HG03045 (cell line): ENCODE results near the gene MYBBP1A.

ENCODE experiments used
- ATAC-seq: cut with Tn5 transposase; IDR thresholded peaks from one replicate; pipeline ENCODE4 v1.9.1; 2021; ENCODE audit warnings: mild to moderate bottlenecking, moderate library complexity; ENCODE audit not compliant: unreplicated experiment

MYBBP1A gene

DNA sequence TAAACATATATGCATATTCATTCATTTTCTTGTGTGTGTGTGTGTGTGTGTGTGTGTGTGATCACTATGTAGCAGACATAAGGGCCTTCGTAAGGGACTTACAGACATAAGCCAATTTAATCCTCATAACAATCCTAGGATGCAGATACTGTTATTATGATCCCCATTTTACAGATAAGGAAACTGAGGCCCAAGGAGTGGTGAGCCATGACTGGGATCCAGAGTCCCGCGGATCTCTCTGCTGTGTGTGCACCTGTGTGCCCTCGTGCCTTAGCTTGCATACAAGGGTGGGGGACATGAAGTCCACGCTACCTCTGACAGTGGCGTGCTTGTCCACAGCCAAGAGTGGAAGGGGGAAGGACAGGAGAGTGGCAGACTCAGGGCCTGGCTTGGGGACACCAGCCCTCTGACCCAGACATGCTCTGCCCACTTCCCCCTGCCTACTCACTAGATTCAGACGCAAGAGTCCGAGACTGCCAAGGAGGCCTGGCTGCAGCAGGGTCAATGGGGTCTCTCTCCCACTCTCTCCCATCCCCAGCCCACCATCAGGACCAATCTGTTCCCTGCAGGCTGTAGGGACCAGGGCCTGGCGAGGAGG is 19.4 kb upstream of the MYBBP1A start:
- ATAC-seq: no peak

DNA sequence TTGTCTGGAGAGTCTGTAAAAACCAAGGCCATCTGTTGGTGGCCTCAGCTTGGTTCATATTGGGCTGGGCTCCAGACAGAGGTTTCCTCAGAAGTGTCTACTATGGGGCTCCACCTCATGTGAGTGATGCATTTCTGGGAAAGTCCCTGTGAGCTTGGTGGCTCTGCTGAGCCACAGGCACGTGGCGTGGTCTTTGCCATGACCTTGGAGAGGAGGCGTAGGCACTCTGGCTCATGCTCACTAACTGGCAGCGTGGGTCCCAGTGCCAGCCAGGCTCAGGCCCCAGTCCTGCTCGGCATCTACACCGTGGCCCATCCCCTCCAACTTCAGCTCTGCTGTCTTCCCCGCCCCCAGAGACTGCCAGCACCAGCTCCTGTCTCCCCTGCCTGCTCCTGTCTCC is 18.5 kb upstream of the MYBBP1A start:
- no peak for ATAC-seq

DNA sequence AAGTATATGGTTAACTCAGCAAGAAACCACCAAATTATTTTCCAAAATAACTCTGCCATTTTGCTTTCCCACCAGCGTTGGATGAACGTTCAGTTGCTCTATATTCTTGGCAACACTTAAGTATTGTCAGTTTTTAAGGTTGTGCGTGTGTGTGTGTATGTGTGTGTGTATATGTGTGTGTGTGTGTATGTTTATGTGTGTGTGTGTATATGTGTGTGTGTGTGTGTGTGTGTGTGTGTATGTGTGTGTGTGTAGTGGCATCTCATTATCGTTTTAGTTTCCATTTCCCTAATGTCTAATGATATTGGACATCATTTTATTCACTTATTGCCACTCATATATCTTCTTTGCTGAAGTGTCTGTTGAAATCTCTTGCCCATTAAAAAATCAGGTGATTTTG is 17.9 kb upstream of the MYBBP1A start:
- no peak for ATAC-seq

DNA sequence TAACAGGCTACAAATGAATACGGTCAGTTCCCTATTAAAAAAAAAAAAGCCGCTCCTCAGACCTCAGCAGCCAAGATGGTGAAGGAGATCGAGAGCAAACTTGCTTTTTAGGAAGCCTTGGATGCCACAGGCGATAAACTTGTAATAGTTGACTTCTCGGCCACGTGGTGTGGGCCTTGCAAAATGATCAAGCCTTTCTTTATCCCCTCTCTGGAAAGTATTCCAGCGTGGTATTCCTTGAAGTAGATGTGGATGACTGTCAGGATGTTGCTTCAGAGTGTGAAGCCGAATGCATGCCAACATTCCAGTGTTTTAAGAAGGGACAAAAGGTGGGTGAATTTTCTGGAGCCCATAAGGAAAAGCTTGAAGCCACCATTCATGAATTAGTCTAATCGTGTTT is 16.9 kb upstream of the MYBBP1A start:
- ATAC-seq: no peak

DNA sequence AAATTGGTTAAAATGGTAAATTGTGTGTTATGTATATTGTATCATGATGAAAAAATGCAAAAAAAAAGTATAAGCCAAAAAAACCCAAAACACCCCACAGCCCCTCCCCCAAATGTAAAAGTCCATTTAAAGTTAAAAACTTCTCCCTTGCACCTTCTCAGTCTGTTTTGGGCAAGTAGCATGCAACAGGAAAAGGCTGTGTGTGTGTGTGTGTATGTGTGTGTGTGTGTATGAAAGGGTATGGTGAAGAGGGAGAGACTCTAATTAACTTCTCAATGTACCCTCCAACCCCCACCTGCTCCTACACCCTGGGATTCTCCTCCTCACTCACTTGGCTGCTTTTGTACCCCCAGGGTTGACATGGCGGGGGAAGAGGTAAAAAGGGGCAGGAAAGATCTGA is 14.4 kb upstream of the MYBBP1A start:
- ATAC-seq: no peak

DNA sequence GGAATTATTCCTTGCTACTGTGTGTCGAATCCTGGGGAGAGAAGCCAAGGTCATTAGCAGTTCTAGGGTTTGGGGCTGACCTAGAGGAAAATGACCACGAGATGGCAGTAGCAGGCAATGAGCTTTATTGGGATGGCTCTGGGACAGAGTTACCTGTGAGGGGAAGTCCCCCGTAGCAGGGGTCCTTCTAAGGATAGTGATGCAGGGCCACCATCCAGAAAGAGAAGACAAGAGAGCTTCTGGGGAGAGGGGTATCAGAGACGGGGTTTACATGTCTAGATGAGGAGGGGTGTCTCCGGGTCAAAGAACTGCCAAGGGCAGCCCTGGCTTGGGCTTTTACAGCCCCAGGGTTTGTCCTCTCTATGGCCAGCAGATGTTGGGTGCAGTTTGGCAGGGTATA is 11.6 kb upstream of the MYBBP1A start:
- ATAC-seq: no peak

DNA sequence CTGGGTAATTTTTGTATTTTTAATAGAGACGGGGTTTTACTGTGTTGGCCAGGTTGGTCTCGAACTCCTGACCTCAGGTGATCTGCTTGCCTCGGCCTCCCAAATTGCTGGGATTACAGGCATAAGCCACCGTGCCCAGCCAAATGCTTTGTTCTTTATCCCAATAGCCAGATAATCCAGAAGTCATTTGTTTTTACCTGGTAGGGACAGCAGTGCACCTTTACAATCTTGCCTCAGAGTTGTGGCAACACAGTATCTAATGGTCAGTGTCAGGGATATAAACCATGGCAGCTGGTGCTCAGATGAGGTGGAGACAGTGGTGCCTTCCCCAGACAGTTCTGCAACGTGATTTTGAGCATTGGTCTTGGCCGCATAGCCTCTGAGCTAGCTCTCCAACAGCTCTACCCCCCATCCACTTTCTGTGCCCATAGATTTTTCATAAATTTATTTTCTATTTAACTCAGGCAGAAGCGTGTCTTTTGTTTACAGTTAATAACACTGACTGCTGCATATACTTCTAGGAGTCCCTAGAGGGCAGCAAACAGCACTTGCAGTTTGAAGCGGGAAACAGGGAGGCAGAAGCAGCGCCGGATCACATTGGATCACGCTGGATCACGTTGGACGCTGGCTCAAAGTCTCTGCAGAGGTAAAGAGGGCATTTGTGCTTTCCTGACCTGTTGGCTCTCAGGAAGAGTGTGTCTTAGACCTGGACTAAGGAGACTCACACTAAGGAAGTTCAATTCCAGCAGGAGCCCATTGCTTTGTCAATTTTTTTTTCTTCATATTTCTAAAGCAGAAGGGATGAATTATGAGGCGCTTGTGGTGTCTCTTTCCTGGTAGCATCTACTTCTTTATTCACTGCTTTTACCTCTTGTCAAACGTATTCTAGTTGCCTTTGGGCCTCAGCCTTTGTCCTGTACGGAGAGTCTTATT is 10.3 kb upstream of the MYBBP1A start:
- ATAC-seq: no peak

DNA sequence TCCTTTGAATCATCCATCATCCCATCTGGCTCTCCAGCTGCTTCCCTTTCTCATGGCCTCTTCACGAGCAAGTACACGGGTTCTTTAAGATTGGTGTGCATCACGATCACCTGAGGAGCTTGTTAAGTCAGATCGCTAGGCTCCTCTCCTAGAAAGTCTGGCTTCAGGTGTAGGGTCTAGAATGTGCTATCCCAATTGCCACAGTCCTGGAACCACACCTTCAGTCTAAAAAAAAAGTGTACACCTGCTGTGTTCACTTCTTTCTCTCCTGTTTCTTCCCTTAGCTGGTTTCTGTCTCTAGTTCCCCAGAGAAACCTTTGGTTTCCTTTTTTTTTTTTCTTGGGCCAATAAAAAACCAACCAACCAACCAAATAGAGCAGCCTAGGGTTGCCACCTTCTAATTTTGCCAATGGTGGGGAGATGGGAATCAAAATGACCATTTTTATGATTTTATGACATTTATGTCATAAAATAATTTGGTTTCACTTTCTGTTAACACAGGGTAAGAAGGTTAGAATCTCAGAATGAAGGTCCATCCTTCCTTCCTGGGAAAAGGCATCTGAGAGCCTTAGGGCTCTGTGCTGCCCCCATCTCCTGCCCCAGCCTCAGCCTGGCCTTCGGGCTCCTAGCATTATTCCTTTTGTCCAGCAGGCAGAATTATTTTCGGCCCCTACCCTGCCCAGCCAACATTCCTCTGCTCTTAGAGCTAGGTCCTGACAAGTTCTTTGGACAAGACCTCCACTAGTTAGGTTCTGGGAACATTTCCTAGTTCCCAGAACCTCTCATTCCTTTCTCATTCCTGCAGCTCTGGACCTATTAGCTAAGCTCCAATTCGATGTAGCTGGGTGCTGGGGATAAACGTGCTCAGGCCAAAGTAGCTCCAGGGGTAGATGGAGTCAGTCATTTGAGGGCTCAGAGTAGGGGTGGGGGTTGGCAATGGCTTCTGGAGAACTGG is 7.1 kb upstream of the MYBBP1A start:
- ATAC-seq: no peak

DNA sequence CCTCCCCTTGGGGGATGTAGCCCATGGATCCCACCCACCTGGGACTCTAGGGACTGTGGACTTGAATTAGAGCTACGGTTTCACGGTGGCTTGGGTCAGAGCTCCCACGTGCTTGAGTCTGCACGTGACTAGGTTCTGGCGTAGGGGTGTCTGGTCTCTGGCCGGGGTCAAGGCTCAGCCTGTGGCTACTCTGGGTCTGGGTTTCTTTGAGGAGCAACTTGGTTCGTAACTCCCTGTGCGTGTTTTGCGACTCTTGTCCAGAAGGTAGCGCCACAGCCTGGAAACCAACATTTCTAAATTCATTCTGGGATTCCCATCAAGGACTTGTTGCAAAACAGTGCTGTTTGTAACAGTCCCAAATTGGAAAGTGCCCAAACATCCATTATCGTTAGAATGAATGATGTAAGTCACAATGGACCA is 5.7 kb upstream of the MYBBP1A start:
- no peak for ATAC-seq

DNA sequence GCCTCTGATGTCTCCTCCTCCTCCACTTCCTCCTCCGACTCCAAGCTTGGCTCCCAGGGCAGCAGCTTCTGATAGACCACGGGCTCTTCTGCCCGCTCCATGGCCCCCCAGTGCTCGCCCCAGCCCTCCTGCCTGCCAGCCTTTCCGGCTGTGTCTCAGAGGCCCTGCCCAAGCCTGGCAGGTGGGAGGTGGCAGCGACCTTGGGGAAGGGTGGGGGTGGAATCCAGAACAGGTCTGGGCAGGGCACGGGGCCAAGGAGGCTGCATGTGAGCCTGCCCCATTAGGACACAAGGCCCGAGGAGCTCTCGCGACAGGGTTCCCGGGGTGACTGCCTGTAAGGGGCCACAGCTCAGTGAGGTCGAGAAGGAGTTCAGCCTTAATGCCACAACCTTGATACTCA is 5.2 kb upstream of the MYBBP1A start, which contains the start of gene GGT6:
Gene GGT6 (minus strand): TSS at position 157 of the 400 bp plus-strand sequence. CDS start 56 bp downstream, at position 101.
- ATAC-seq: no peak

DNA sequence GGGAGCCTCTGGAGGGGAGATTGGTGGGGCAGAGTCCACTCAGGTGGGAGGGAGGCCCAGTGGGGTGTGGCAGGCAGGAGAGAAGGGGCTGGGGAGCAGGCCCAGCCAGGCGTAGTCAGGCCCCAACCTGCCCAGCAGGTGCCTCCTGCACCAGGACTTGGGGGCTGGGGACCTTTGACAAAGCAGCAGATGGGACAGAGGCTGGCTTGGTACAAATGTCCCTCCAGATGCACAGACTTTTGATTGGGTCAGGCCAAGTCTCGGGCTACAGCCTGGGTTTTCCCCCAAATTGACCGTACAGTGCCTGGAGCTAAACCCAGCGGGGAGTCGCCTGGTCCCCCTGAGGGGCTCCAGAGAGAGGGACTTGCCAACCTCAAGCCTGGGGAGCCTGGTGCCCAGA is 4.8 kb upstream of the MYBBP1A start:
- ATAC-seq: no peak

DNA sequence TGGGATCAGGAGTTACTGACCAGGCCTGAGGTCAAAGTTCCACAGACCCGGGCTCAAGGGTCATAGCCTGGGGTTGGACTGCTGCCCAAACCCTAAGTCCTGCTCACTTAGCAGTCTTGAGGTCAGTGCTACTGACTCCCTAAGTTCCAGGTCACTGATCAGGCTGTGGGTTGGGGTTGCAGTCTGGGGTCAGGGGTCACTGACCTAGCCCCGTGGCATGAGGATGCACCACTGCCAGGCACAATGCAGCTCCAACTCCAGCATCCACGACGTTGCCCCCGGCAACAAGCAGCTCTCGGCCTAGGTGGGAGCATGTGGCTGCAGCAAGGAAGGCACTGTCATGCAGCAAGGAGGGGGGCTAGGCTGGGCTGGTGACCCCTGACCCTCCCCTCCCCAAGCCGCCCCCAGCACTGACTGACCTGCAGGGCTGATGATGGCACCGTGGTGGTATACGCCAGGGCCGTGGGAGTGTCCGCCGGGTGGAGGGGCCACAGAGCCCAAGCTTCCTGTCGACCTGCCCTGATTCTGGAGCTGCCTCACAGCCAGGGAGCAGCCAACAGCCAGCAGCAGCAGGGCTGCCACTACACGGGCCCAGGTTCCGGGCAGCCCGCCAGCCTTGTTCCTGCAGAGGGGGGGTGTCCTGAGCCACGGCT is 4.1 kb upstream of the MYBBP1A start:
- ATAC-seq: no peak

DNA sequence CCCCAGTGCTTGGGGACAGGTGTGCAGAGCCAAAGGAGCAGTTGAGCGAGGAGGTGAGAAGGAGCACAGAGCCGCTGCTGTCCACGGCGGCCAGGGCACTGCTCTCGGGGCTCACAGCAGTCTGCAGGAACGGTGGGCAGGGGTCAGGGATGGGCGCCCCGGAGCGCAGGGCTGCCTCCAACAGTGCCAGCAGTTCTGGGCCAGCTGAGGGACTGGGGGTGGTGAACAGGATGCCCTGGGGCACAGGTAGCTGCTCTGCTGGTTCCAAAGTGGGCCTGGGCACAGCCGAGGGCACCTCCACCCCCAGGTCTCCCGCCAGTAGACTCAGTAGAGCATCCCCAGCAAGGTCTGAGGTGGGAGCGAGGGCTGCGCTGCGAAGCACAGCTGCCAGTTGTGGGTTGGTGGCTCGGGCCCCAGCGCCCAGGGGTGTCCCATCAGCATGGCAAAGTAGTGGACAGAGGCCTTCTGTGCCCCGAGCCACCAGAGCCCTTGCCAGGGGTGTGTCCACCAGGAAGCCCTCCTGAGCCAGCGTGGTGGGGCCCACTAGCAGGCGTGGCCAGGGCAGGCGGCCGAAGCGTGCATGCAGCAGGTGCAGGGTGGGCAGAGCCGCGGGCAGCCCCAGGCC is 3.3 kb upstream of the MYBBP1A start:
- ATAC-seq: no peak

DNA sequence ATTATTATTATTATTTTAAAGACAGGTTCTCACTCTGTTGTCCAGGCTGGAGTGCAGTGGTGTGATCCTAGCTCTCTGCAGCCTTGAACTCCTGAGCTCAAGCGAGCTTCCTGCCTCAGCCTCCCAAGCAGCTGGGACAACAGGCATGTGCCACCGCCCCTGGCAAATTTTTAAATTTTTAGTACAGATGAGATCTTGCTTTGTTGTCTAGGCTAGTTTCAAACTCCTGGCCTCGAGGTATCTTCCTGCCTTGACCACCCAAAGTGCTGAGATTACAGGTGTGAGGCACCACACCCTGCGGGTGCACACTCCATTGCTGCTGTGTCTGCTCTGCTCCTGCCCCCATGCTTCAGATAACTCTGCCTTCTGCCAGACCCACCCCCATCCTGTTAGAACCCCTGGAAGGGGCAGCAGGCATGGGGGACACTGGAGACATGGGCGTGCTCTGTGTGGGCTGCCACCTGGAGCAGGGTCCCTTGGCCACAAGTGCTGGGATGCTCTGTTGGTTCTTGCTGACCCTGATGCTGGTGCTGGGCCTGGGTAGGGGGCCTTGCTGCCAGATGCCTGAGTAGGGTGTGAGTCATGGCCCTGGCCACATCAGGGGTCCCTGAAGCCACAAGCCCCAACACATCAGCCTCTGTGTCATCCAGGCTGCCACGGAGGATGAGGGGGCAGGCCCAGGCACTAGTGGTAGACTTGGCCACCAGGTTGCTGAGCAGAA is 2.6 kb upstream of the MYBBP1A start:
- no peak for ATAC-seq

DNA sequence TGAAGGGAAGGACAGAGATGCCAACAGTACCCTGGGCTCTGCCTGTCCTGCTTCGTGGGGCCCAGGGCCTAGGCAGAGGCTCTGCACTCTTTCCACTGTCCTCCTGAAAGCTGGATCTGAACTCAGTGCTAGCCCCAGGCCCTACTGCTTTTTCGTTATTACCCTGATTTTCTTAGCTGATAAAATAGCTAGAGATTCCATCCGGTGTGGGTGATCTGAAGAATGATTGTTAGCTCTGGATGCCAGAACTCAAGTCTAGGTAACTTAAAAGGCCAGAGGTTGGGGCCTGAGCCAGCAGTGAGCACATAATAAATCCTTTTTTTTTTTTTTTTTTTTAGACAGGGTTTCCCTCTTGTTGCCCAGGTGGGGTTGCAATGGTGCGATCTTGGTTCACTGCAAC is 1.8 kb upstream of the MYBBP1A start:
- ATAC-seq: no peak

DNA sequence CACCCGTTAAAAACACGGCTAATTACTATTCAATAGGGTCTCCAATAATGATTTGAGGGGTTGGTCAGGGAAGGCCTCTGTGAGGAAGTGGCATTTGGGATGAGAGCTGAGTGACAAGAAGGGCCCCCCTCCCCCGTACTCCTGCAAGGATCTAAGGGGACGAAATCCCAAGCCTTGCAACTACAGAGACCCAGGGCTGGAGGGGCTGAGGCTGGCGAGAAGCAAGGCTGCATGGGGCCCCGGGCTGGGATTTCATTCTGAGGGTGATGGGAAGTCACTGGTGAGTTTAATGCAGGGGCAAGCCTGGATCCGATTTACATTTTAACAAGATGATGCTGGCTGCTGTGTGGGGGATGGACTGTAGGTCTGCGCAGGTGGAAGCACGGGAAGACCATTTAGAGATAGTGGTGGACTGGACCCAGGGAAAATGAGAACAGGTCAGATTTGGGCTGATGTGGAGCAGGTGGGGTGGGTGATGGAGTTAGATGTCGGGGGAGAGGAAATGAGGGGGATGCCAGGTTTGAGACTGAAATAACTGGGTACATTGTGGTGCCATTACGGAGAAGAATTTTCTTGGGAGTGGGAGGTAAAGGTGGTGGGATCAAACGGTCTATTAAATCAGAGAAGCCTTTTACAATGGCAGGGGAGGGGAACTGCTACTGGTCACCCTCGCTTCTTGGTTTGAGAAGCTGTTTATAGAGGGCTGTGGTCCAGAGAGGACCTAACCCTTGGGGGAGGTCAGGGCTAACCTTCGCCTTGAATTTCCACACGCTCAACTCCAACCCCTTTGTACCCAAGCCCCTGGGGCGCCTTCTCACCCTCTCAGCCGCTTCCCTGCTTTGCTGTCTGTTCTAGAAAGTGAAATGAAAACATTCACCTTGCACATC is 932 bp upstream of the MYBBP1A start:
- ATAC-seq: no peak

DNA sequence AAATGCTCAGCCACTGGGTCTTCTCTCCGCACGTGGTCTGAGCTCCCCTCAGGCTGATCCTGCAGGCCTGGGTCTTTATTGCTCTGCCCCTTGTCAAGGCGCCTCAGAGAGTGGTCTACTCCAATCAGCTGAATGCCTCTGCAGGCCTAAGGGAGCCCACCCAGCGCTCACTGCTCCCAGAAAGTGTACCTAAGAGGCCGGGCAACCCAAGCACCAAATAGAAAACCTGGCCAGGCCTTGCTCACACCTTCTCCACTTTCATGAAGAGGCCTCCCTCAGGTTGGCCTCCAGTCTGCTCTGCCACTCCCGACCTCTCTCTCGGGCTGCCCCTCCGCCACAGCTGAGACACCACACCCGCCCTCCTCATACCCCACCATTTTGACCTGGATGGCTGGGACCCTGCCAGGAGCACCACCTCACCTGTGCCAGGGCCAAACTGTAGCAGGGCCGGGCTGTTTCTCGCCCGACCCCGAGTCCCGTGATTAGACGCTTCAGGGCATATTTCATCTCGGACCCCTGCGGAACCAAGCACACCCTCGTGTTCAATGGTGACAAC is 665 bp downstream of the MYBBP1A start:
- ATAC-seq: no peak

DNA sequence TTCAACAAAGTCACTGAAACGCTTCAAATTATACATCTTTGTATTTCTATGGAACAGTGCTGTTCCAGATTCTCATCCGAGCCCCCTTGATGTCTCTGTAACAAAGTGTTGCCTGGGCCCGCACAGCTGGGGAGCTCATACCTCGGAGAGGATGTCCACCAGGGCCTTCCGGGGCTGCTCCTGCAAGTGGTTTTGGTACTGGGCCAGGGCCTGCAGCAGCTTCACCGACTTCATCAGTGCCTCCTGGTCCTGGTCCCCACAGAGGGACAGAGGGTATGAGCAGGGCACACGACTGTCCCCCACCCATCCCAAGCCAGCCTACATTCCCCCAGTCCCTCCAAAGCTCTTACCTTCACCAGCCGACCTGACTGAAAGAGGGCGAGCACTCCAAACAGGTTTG is 1.5 kb downstream of the MYBBP1A start:
- ATAC-seq: no peak
